Common myeloid progenitor, CD34-positive (primary cell): ENCODE results near the gene CHCHD6.

Experiments
- CTCF ChIA-PET: fragments of 350-600 bp; sonication (Branson Sonifier 250); formaldehyde crosslinking; loops from one replicate; lab custom pipeline; 2021; ENCODE audit warnings: antibody characterized with exemption; lab: Charles Lee
- POLR2A ChIA-PET: fragments of 350-600 bp; sonication (Branson Sonifier 250); formaldehyde crosslinking; loops from one replicate; lab custom pipeline; 2021; ENCODE audit warnings: antibody characterized with exemption; lab: Charles Lee
- DNase-seq, 3 donors: peaks; one replicate each; pipeline versions ENCODE4 v3.0.0 to v3.0.0-alpha.2; 2013
- H3K27ac ChIP-seq, 2 experiments: 1 replicate in 1 of 2; 2 replicates in 1 of 2; pipeline ENCODE4 v1.7.0; 2013; ENCODE audit warnings: inconsistent platforms in 2 of 2, low read length in 2 of 2, mild to moderate bottlenecking in 2 of 2, low read depth in 1 of 2, moderate library complexity in 1 of 2; ENCODE audit not compliant: severe bottlenecking in 2 of 2, insufficient read depth in 1 of 2, poor library complexity in 1 of 2
- H3K27me3 ChIP-seq, 5 experiments: replicated peaks in 2 of 5; 1 replicate in 3 of 5; 2 replicates in 2 of 5; pipeline versions ENCODE4 v1.6.1 to v1.7.0; 2013; ENCODE audit warnings: low read length in 4 of 5, mild to moderate bottlenecking in 2 of 5, moderate library complexity in 2 of 5, inconsistent platforms in 1 of 5; ENCODE audit not compliant: insufficient read depth in 5 of 5, control insufficient read depth in 4 of 5
- H3K36me3 ChIP-seq, 4 experiments: 1 replicate in 2 of 4; 2 replicates in 2 of 4; pipeline versions ENCODE4 v1.6.1 to v1.7.0; 2013; ENCODE audit warnings: low read length in 3 of 4, control low read depth in 1 of 4, mild to moderate bottlenecking in 1 of 4; ENCODE audit not compliant: control insufficient read depth in 4 of 4, insufficient read depth in 4 of 4
- H3K4me1 ChIP-seq, 4 experiments: 1 replicate in 3 of 4; 2 replicates in 1 of 4; pipeline versions ENCODE4 v1.6.1 to v1.7.1; 2013; ENCODE audit warnings: low read length in 3 of 4, mild to moderate bottlenecking in 3 of 4, control low read depth in 1 of 4, inconsistent platforms in 1 of 4, moderate library complexity in 1 of 4; ENCODE audit not compliant: control insufficient read depth in 4 of 4, insufficient read depth in 4 of 4; ENCODE audit errors: control extremely low read depth in 1 of 4
- H3K4me3 ChIP-seq, 7 experiments: 1 replicate in 4 of 7; 2 replicates in 3 of 7; pipeline versions ENCODE4 v1.5.1 to v1.7.0; 2013; ENCODE audit warnings: mild to moderate bottlenecking in 7 of 7, low read length in 6 of 7, moderate library complexity in 6 of 7, inconsistent platforms in 2 of 7, low read depth in 2 of 7, control low read depth in 1 of 7; ENCODE audit not compliant: insufficient read depth in 4 of 7, control insufficient read depth in 1 of 7; ENCODE audit errors: extremely low read depth in 1 of 7
- H3K9me3 ChIP-seq, 5 experiments: 1 replicate in 4 of 5; 2 replicates in 1 of 5; pipeline versions ENCODE4 v1.6.1 to v1.7.1; 2013; ENCODE audit warnings: low read length in 4 of 5, mild to moderate bottlenecking in 2 of 5, inconsistent platforms in 1 of 5, low read depth in 1 of 5, moderate library complexity in 1 of 5; ENCODE audit not compliant: control insufficient read depth in 4 of 5, insufficient read depth in 2 of 5; ENCODE audit errors: control extremely low read depth in 1 of 5
- WGBS: methylation state at CpG from one replicate; pipeline ENCODE4 v1.1.5; 2013; ENCODE audit not compliant: insufficient coverage; 5-methylcytosine and 5-hydroxymethylcytosine counted together

CHCHD6 gene

GRCh38 chr3:126987596-126987995 is 283.6 kb downstream of the CHCHD6 start:
- no peak for DNase-seq
- no peak overlapping the region for H3K4me3 ChIP-seq
- no peaks in the 10 kb centered on the region for H3K9me3 ChIP-seq
- no peak overlapping the region for H3K27ac ChIP-seq
- H3K36me3 ChIP-seq = no peaks in the 10 kb centered on the region
- 98% methylated on average over 6 of the region's 8 CpGs for WGBS
- ChIA-PET POLR2A (no interaction called here), CTCF (no interaction called here)
- H3K27me3 ChIP-seq = peaks cover 0 to 34% (median 16%) of the 10 kb centered on the region in 5 experiments
- H3K4me1 ChIP-seq = peaks cover 0 to 11% (median 9%) of the 10 kb centered on the region in 4 experiments

- H3K4me3 ChIP-seq = no peak overlapping the region
- 94% methylated on average over 26 of the region's 26 CpGs for WGBS
- H3K36me3 ChIP-seq = no peaks in the 10 kb centered on the region
- ChIA-PET CTCF (interaction anchor here (0.7 to 1.1 kb wide), 3 partner anchors 11 to 467 kb away, joined by 3 read pairs; no protein-coding TSS in a partner anchor), POLR2A (no interaction called here)
- H3K27me3 ChIP-seq = peaks cover 0 to 33% (median 16%) of the 10 kb centered on the region in 5 experiments
- DNase-seq = no peak
- peaks cover 0 to 8% (median 5%) of the 10 kb centered on the region in 4 experiments for H3K4me1 ChIP-seq
- H3K9me3 ChIP-seq = no peaks in the 10 kb centered on the region
- no peak overlapping the region for H3K27ac ChIP-seq
Measured at GRCh38 chr3:126988451-126989021, 284.5 kb downstream of the CHCHD6 start.

GRCh38 chr3:126989316-126990023 is 285.4 kb downstream of the CHCHD6 start:
- no peaks in the 10 kb centered on the region for H3K4me1 ChIP-seq
- no peaks in the 10 kb centered on the region for H3K36me3 ChIP-seq
- no peak overlapping the region for H3K4me3 ChIP-seq
- no peaks in the 10 kb centered on the region for H3K9me3 ChIP-seq
- peaks cover 0 to 23% (median 17%) of the 10 kb centered on the region in 5 experiments for H3K27me3 ChIP-seq
- no peak overlapping the region for H3K27ac ChIP-seq
- ChIA-PET POLR2A (no interaction called here), CTCF (interaction anchor here (1.1 kb wide), 1 partner anchor 466 kb away, joined by 3 read pairs; no protein-coding TSS in a partner anchor)
- DNase-seq = no peak
- 96% methylated on average over 36 of the region's 36 CpGs for WGBS

GRCh38 chr3:126990024-126990700 is 286.1 kb downstream of the CHCHD6 start:
- DNase-seq = no peak
- POLR2A ChIA-PET = no interaction called here

GRCh38 chr3:126990890-126991289 is 286.9 kb downstream of the CHCHD6 start:
- POLR2A ChIA-PET = no interaction called here
- Histone ChIP-seq H3K4me3 (no peak overlapping the region), H3K36me3 (no peaks in the 10 kb centered on the region), H3K4me1 (no peaks in the 10 kb centered on the region), H3K27ac (no peak overlapping the region), H3K27me3 (peaks cover 0 to 12% (median 9%) of the 10 kb centered on the region in 5 experiments), H3K9me3 (no peaks in the 10 kb centered on the region)
- 87% methylated on average over 5 of the region's 5 CpGs for WGBS
- DNase-seq = no peak
- CTCF ChIA-PET = no interaction called here

More at GRCh38 chr3:126990024-126990700, 286.1 kb downstream of the CHCHD6 start:
- Histone ChIP-seq H3K9me3 (no peaks in the 10 kb centered on the region), H3K36me3 (no peaks in the 10 kb centered on the region), H3K4me3 (no peak overlapping the region), H3K4me1 (no peaks in the 10 kb centered on the region), H3K27ac (no peak overlapping the region), H3K27me3 (peaks cover 0 to 16% (median 12%) of the 10 kb centered on the region in 5 experiments)
- WGBS = 93% methylated on average over 9 of the region's 10 CpGs
- CTCF ChIA-PET = no interaction called here

GRCh38 chr3:126991366-126992200 is 287.5 kb downstream of the CHCHD6 start:
- POLR2A ChIA-PET = no interaction called here
- no peaks in the 10 kb centered on the region for H3K36me3 ChIP-seq

More at GRCh38 chr3:126991366-126992200, 287.5 kb downstream of the CHCHD6 start:
- CTCF ChIA-PET = no interaction called here
- Histone ChIP-seq H3K27me3 (peaks cover 0 to 9% (median 8%) of the 10 kb centered on the region in 5 experiments), H3K27ac (no peak overlapping the region), H3K4me1 (no peaks in the 10 kb centered on the region), H3K9me3 (no peaks in the 10 kb centered on the region), H3K4me3 (no peak overlapping the region)
- 97% methylated on average over 14 of the region's 24 CpGs for WGBS
- no peak for DNase-seq
